HepG2 (cell line): ENCODE measurements around the gene SLC16A4. TPM values are rescaled to one million over a fixed set of nuclear protein-coding genes. Genes with fewer than 3 reads are reported as not detected.
"Not testable (repeated sequence)": the region's sequence is repeated elsewhere in the genome, so short reads cannot be mapped to it uniquely, and the experiment has no call there.

Experiments used
- ATAC-seq: fragments of 200-7000 bp; cut with Tn5 transposase; 3 replicates; pipeline ENCODE4 v1.9.1; 2020; ENCODE audit warnings: mild to moderate bottlenecking, moderate library complexity
- BruUV-seq: library from RNA; stranded (reverse); fragments of 400-500 nt; replicated peaks from 2 replicates; lab custom pipeline; 2021; lab: Mats Ljungman, UMichigan
- CTCF ChIA-PET: fragments of 300-600 bp; formaldehyde crosslinking; extraction: SDS; loops from one replicate; lab custom pipeline; 2021; ENCODE audit warnings: low total read pairs, inconsistent platforms, low intra/inter-chr PET ratio; lab: Yijun Ruan, JAX
- POLR2A ChIA-PET: fragments of 350-600 bp; sonication (Branson Sonifier 250); formaldehyde crosslinking; loops from one replicate; lab custom pipeline; 2020; ENCODE audit warnings: antibody characterized with exemption, inconsistent platforms; lab: Yijun Ruan, JAX
- DNase-seq: peaks from one replicate; pipeline ENCODE4 v3.0.0-alpha.2; 2015; ENCODE audit warnings: low spot score
- FAIRE-seq: peaks from 3 replicates; lab custom pipeline; 2011; peaks lifted over from hg19 to GRCh38; lab: Jason Lieb, UNC
- H2AFZ ChIP-seq: one replicate; pipeline ENCODE4 v1.6.1; 2011; ENCODE audit warnings: low read length, inconsistent platforms
- H3K27ac ChIP-seq: fragments of 300-600 bp; 3 replicates; pipeline ENCODE4 v1.8.0; 2011; ENCODE audit warnings: mixed run types, mild to moderate bottlenecking, mixed read lengths, low read length, inconsistent platforms; ENCODE audit not compliant: insufficient read depth; ENCODE audit errors: extremely low read length
- H3K27me3 ChIP-seq, 2 experiments: fragments of 200-600 bp in 1 of 2; 2 replicates in 1 of 2; 3 replicates in 1 of 2; pipeline versions ENCODE4 v1.6.0 to v1.8.0; 2011; ENCODE audit warnings: low read length in 2 of 2, mild to moderate bottlenecking in 2 of 2, moderate library complexity in 2 of 2, inconsistent platforms in 1 of 2; ENCODE audit not compliant: insufficient read depth in 2 of 2, control insufficient read depth in 1 of 2
- H3K36me3 ChIP-seq, 2 experiments: fragments of 200-600 bp in 1 of 2; replicated peaks in 1 of 2; 2 replicates in 1 of 2; 3 replicates in 1 of 2; pipeline versions ENCODE4 v1.5.1 to v1.8.0; 2011; ENCODE audit warnings: low read length in 2 of 2, inconsistent platforms in 1 of 2; ENCODE audit not compliant: insufficient read depth in 2 of 2, control insufficient read depth in 1 of 2
- H3K4me1 ChIP-seq: 2 replicates; pipeline ENCODE4 v1.5.1; 2012; ENCODE audit warnings: low read length, inconsistent platforms; ENCODE audit not compliant: insufficient read depth
- H3K4me2 ChIP-seq: 2 replicates; pipeline ENCODE4 v1.6.0; 2011; ENCODE audit warnings: low read depth, low read length, inconsistent platforms
- H3K4me3 ChIP-seq, 3 experiments: fragments of 200-600 bp in 1 of 3; sonication (generic), shearing (Covaris generic) in 1 of 3; replicated peaks in 1 of 3; 2 replicates each; pipeline ENCODE4 v1.5.1; 2011 to 2016; ENCODE audit warnings: low read length in 3 of 3, inconsistent platforms in 2 of 3, low read depth in 2 of 3, mild to moderate bottlenecking in 2 of 3, control low read depth in 1 of 3, mixed read lengths in 1 of 3; ENCODE audit not compliant: insufficient read depth in 1 of 3
- H3K79me2 ChIP-seq: one replicate; pipeline ENCODE4 v1.6.1; 2011; ENCODE audit warnings: low read length, inconsistent platforms; ENCODE audit not compliant: insufficient read depth
- H3K9ac ChIP-seq: 2 replicates; pipeline ENCODE4 v1.6.0; 2011; ENCODE audit warnings: mild to moderate bottlenecking, low read depth, low read length, inconsistent platforms; ENCODE audit not compliant: insufficient read depth
- H3K9me3 ChIP-seq: 2 replicates; pipeline ENCODE4 v1.5.1; 2012; ENCODE audit warnings: mild to moderate bottlenecking, low read length
- H4K20me1 ChIP-seq: 2 replicates; pipeline ENCODE4 v1.6.0; 2011; ENCODE audit warnings: inconsistent platforms, mild to moderate bottlenecking, low read length, moderate library complexity; ENCODE audit not compliant: insufficient read depth
- ATF2 ChIP-seq: sonication (generic); formaldehyde crosslinking; IDR thresholded peaks from 2 replicates; pipeline ENCODE4 v1.4.0; 2020; ENCODE audit warnings: missing genetic modification reagents
- CTCF ChIP-seq: sonication (generic); formaldehyde crosslinking; IDR thresholded peaks from 2 replicates; pipeline ENCODE4 v1.5.0; 2020; ENCODE audit warnings: mild to moderate bottlenecking, missing genetic modification reagents, moderate library complexity
- DNMT1 ChIP-seq: sonication (generic); formaldehyde crosslinking; IDR thresholded peaks from 2 replicates; pipeline ENCODE4 v1.5.1; 2020; ENCODE audit warnings: mild to moderate bottlenecking, missing genetic modification reagents
- FOXC1 ChIP-seq: sonication (generic); formaldehyde crosslinking; IDR thresholded peaks from 2 replicates; pipeline ENCODE4 v1.8.0; 2022; ENCODE audit warnings: mild to moderate bottlenecking, missing genetic modification reagents, borderline replicate concordance
- GABPA ChIP-seq, 2 experiments: IDR thresholded peaks; 2 replicates each; pipeline ENCODE4 v1.6.1; 2011 to 2016; ENCODE audit warnings: low read depth in 2 of 2, low read length in 1 of 2, missing biosample characterization in 1 of 2, missing genetic modification characterization in 1 of 2
- MXI1 ChIP-seq: IDR thresholded peaks from 3 replicates; pipeline ENCODE4 v1.6.1; 2012; ENCODE audit warnings: low read depth, low read length, inconsistent platforms, borderline replicate concordance
- MYNN ChIP-seq: sonication (generic); formaldehyde crosslinking; IDR thresholded peaks from 2 replicates; pipeline ENCODE4 v1.4.0; 2020; ENCODE audit warnings: mild to moderate bottlenecking, low read depth, missing genetic modification reagents
- SOX13 ChIP-seq, 3 experiments: fragments of 450-650 bp in 1 of 3; sonication (generic) in 1 of 3; formaldehyde crosslinking in 1 of 3; IDR thresholded peaks in 2 of 3; conservative IDR thresholded peaks in 1 of 3; 2 replicates each; pipeline versions ENCODE4 v1.5.0 to v1.6.1; 2016 to 2020; ENCODE audit warnings: antibody characterized with exemption in 1 of 3, mild to moderate bottlenecking in 1 of 3, missing compliant biosample characterization in 1 of 3, missing genetic modification reagents in 1 of 3, moderate library complexity in 1 of 3
- SRSF4 ChIP-seq: fragments of 200-400 bp; formaldehyde crosslinking; IDR thresholded peaks from one replicate; pipeline ENCODE4 v1.6.1; 2018; ENCODE audit warnings: mild to moderate bottlenecking, low read depth, low read length, moderate library complexity; ENCODE audit not compliant: poor library complexity, severe bottlenecking
- TRIM24 ChIP-seq: sonication (generic); formaldehyde crosslinking; IDR thresholded peaks from 2 replicates; pipeline ENCODE4 v1.8.0; 2022; ENCODE audit warnings: mild to moderate bottlenecking, missing genetic modification reagents
- ZKSCAN5 ChIP-seq: sonication (generic); formaldehyde crosslinking; IDR thresholded peaks from 2 replicates; pipeline ENCODE4 v1.5.1; 2020; ENCODE audit warnings: mild to moderate bottlenecking, missing genetic modification reagents
- ZNF180 ChIP-seq: sonication (generic); formaldehyde crosslinking; IDR thresholded peaks from 2 replicates; pipeline ENCODE4 v1.4.0; 2020; ENCODE audit warnings: low read depth, missing genetic modification reagents, borderline replicate concordance
- WGBS: methylation state at CpG from one replicate; pipeline ENCODE4 v1.1.6; 2017; ENCODE audit warnings: low lambda C conversion rate; 5-methylcytosine and 5-hydroxymethylcytosine counted together
- in situ Hi-C: cut with HindIII; loops from 2 replicates; pipeline ENCODE4 v1.10.0; 2017; ENCODE audit warnings: low pct_unique_long_range_greater_than_20kb; ENCODE audit not compliant: extremely low pct_ligation_motif_present
- intact Hi-C: fragments of 100-400 bp; cut with micrococcal nuclease; formaldehyde crosslinking; loops from one replicate; pipeline ENCODE4 v1.10.0; 2022; ENCODE audit not compliant: unreplicated experiment
- polyA plus RNA-seq, 8 experiments: library from polyadenylated mRNA; depleted of rRNA in 3 of 8; stranded (reverse) in 7 of 8; unstranded in 1 of 8; fragments of >200 nt; fragmentation: Illumina TruSeq in 4 of 8; extraction: Trizol in 4 of 8; gene quantifications; 2 replicates each; pipeline versions ENCODE4 v1.2.1 to v1.2.3, GENCODE V29; 2011 to 2016; ENCODE audit warnings: low read depth in 4 of 8, missing spikeins in 1 of 8, mixed read lengths in 1 of 8; ENCODE audit not compliant: insufficient read depth in 1 of 8
- total RNA-seq, 5 experiments: library from RNA; depleted of rRNA; stranded (reverse); fragments of >200 nt; fragmentation: Illumina TruSeq; extraction: Trizol; gene quantifications; 2 replicates each; pipeline ENCODE4 v1.2.3, GENCODE V29; 2016; ENCODE audit warnings: low read depth in 1 of 5

The SLC16A4 gene
- total and polyA plus RNA-seq, 2 of the 13 experiments (the other 11 are each of a cell fraction or from before 2014, with no cell fraction given) = 1.1 to 1.5 TPM

DNA sequence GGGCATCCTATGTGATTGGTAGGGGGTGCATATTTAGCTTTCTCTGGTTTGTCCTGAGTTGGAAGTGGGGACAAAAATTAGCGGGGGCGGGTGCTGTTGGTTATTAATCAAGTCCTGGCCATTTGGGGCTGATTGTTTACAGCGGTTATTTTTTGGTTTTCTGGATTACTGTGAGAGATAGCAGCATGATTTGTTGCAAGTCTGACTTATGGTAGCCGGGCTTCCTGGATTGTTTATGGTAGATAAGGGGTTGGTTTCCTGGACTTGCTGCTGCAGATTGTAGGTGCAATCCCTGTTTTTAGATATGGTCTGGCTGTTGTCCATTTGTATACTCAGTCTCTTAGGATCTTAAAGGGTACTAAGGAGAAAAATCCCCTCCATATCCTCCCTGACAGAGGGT is 48.1 kb upstream of the SLC16A4 start (continued):
- TF ChIP-seq DNMT1 (CRISPR knock-in tag) (no peak), GABPA (IDR thresholded peaks at IDR 0.05; ENCODE audit: low read depth, low read length) (no peak), GABPA (CRISPR knock-in tag; IDR thresholded peaks at IDR 0.05; ENCODE audit: low read depth) (no peak), ZNF180 (CRISPR knock-in tag) (no peak), ZKSCAN5 (CRISPR knock-in tag) (no peak), SRSF4 (no peak)

GRCh38 chr1:110437645-110438299 is 46.9 kb upstream of the SLC16A4 start:
- intact Hi-C loops, H3K36me3 ChIP-seq, ATAC-seq, H3K27ac ChIP-seq, H3K9ac ChIP-seq, H3K79me2 ChIP-seq, H2AFZ ChIP-seq, H3K9me3 ChIP-seq, BruUV-seq, H3K4me2 ChIP-seq, H3K4me1 ChIP-seq, FAIRE-seq, POLR2A ChIA-PET, in situ Hi-C loops, CTCF ChIA-PET, DNase-seq, H4K20me1 ChIP-seq, H3K4me3 ChIP-seq: not testable (repeated sequence)
- 24% methylated on average over 7 of the region's 9 CpGs for WGBS
- H3K27me3 ChIP-seq = peaks cover 1 to 13% of the 10 kb centered on the region in 2 experiments; a peak in 4 of 5 replicates

DNA sequence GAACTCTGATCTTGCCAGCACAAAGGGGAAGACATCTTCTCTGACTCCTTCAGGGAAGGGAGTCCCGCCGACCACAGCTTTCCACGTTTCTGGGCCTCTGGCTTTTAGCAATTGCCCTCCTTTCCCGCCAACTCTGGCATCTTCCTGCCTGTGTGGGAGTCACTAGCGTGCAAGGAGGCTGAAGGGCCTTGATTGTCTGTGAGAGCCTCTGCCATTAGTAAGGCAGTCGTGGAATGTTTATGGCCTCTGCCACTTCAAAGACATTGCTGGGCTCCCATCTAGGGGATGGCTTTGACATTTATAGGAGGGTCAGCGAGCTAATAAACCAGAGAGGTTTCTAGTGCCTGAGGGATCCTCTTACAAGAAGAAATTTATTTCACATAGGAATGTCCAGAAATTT is 45.8 kb upstream of the SLC16A4 start:
- POLR2A ChIA-PET = no interaction called here
- Histone ChIP-seq H3K27ac (no peak overlapping the region), H3K27me3 (peaks cover 0 to 13% of the 10 kb centered on the region in 2 experiments; a peak in 4 of 5 replicates), H3K4me3 (no peak overlapping the region), H3K79me2 (no peaks in the 10 kb centered on the region), H3K36me3 (no peaks in the 10 kb centered on the region), H2AFZ (no peak overlapping the region), H4K20me1 (no peaks in the 10 kb centered on the region), H3K4me2 (no peak overlapping the region), H3K9me3 (no peaks in the 10 kb centered on the region), H3K9ac (no peak overlapping the region), H3K4me1 (no peaks in the 10 kb centered on the region)
- FAIRE-seq (no peak), ATAC-seq (no peak), DNase-seq (no peak)
- CTCF ChIA-PET = no interaction called here
- 0% methylated on average over 4 of the region's 7 CpGs for whole genome bisulfite sequencing
- no TSS peak for BruUV-seq
- in situ Hi-C loops = no loop called here
- intact Hi-C loops = no loop called here
- TF ChIP-seq TRIM24 (CRISPR knock-in tag) (no peak), SOX13 (IDR thresholded peaks at IDR 0.05) (no peak), SOX13 (CRISPR knock-in tag; conservative IDR thresholded peaks at IDR 0.05 in 1 of 2, IDR thresholded peaks at IDR 0.05 in 1 of 2) (no peak), MYNN (no peak), FOXC1 (no peak), MXI1 (no peak), CTCF (CRISPR knock-in tag) (no peak), ATF2 (no peak)
